NCI-H187 (cell line): ENCODE results near the gene OR4B1.

Experiments used
- DNase-seq, 2 experiments: peaks; one replicate each; lab custom pipeline; 2025; lab: John Stamatoyannopoulos, UW

The OR4B1 gene

GRCh38 chr11:48261600-48261999, 45.0 kb downstream of the OR4B1 start:
- no peak for DNase-seq

DNA sequence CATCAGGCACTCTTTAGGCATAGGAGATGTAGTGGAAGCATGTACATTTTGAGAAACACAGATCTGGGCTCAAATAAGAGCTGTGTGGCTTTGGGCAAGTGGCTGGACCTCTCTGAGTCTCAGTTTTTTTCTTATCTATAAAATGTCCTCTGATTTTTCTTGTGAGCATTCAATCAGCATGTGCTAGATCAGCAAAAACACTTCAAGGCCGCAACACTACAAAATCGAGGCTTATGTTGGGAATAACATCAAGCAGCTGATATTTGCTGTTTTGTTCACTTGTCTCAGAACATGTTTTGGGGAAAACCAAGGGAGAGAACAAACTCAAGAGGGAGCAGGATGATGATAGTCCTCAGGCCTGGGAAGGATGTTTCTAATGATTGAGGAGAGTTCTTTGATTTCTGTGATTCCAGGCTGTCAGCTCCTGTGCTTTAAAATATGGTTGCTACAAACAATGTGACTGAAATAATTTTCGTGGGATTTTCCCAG, 46.9 kb downstream of the OR4B1 start, which contains the start of gene OR4X1:
TSS of gene OR4X1 (plus strand) at position 439 of the 489 bp plus-strand sequence. CDS start at position 439, 0 bp downstream.
- DNase-seq: no peak
